ENCODE measurements around the gene CCL22.

CCL22 gene

DNA sequence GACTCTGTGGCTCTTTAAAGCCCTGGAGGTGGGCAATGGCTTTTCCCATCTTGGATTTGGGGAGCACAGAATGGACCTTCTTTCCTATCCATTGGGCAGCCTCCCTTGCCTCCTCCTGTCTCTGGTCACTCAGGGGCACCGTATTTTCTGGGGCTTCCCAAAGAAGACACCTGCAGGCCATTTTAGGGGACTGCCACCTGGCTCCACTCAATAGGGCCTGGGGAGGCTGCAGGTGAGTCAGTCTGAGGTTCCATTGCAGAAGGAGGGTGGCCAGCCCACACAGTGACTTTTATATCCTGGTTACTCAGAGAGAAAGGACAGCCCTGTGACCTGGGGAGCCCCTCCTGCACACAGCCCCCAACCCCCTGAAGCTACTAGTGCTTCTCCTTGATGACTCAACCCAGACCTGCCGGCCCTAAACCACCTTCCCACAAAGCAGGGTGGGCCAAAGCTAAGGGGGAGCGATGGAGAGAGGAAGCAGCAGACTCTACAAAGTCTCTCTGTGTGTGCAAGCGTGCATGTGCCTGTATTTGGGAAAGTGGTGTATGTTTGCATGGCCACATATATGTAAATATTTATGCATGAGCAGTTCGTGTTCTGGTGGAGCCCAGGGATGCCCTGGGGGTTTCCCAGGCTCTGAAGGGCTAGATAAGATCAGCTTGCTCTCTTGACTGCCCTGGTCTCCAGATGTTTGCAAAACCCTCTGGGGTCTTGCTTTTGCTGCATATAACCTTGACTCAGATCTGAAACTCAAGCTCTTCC is 18.7 kb downstream of the CCL22 start:
- DNase-seq: no peak

DNA sequence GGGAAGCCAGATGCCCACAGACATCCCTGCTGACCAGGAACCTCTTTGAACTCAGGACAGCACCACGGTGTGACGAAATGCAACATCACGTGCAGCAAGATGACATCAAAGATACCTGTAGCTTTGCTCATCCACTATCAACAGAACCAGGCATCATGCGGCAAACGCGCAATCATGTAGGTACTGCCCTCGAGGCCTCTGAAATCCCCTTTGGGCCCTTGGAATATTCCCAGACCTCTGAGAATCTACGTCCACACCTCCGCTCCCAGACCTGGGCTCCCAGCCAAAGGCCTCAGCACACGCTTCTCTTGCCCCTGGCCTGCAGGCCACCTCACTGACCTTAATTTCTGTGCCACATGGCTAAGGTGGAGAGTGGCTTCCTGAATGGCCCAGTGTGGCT is 21.0 kb downstream of the CCL22 start:
- no peak for DNase-seq

DNA sequence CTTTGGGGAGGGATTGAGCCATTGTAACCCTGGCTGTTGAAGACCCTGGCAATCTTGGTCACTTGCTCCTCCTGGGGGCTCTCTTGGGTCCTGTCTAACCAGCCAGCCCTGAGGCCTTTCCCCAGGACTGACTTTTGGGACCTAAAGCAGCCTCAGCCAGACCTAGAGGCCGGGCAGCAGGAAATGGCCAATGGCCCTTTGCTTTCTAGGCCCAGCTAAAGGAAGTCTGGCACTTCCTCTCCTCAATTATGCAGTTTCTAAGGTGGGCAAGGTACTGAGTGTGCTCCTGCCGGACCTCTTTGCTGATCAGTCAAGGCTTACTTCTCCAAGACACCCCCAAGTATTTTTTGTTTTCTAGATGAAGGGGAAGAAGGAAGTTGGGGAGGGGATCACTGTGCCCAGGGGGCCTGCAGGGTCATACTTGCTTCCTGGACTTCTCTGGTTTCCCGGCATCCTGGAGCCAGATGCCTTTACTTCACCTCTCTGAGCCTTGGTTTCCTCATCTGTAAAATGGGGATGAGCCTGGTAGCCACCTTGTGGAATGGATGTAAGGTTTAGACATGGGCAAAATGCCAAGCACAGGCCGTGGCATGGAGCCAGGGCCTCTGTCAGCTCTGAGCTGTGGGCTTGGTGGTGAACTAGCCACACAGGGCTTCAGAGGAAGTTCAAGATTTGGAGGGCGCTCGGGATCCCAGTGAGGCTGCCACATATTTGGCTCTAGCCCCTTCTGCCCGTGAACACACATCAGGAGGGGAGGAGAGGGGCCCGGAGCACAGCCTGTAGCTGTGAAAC is 22.3 kb downstream of the CCL22 start:
- DNase-seq: no peak

DNA sequence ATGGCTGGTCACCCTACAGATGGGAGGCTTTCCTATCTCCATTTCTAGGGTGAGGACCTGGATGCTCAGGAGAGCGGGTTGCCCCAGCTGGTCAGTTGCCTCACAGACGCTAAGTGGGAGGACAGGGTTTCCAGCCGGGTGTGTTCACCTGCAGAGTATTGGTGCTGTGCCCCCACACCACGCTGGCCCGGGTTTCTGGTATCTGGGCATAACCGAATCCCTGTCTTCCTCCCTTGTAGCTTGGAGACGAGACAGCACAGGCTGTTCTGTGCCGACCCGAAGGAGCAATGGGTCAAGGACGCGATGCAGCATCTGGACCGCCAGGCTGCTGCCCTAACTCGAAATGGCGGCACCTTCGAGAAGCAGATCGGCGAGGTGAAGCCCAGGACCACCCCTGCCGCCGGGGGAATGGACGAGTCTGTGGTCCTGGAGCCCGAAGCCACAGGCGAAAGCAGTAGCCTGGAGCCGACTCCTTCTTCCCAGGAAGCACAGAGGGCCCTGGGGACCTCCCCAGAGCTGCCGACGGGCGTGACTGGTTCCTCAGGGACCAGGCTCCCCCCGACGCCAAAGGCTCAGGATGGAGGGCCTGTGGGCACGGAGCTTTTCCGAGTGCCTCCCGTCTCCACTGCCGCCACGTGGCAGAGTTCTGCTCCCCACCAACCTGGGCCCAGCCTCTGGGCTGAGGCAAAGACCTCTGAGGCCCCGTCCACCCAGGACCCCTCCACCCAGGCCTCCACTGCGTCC is 23.4 kb downstream of the CCL22 start:
- no peak for DNase-seq

DNA sequence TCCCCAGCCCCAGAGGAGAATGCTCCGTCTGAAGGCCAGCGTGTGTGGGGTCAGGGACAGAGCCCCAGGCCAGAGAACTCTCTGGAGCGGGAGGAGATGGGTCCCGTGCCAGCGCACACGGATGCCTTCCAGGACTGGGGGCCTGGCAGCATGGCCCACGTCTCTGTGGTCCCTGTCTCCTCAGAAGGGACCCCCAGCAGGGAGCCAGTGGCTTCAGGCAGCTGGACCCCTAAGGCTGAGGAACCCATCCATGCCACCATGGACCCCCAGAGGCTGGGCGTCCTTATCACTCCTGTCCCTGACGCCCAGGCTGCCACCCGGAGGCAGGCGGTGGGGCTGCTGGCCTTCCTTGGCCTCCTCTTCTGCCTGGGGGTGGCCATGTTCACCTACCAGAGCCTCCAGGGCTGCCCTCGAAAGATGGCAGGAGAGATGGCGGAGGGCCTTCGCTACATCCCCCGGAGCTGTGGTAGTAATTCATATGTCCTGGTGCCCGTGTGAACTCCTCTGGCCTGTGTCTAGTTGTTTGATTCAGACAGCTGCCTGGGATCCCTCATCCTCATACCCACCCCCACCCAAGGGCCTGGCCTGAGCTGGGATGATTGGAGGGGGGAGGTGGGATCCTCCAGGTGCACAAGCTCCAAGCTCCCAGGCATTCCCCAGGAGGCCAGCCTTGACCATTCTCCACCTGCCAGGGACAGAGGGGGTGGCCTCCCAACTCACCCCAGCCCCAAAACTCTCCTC is 24.1 kb downstream of the CCL22 start:
- DNase-seq: no peak

DNA sequence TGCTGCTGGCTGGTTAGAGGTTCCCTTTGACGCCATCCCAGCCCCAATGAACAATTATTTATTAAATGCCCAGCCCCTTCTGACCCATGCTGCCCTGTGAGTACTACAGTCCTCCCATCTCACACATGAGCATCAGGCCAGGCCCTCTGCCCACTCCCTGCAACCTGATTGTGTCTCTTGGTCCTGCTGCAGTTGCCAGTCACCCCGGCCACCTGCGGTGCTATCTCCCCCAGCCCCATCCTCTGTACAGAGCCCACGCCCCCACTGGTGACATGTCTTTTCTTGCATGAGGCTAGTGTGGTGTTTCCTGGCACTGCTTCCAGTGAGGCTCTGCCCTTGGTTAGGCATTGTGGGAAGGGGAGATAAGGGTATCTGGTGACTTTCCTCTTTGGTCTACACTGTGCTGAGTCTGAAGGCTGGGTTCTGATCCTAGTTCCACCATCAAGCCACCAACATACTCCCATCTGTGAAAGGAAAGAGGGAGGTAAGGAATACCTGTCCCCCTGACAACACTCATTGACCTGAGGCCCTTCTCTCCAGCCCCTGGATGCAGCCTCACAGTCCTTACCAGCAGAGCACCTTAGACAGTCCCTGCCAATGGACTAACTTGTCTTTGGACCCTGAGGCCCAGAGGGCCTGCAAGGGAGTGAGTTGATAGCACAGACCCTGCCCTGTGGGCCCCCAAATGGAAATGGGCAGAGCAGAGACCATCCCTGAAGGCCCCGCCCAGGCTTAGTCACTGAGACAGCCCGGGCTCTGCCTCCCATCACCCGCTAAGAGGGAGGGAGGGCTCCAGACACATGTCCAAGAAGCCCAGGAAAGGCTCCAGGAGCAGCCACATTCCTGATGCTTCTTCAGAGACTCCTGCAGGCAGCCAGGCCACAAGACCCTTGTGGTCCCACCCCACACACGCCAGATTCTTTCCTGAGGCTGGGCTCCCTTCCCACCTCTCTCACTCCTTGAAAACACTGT is 25.0 kb downstream of the CCL22 start:
- no peak for DNase-seq

DNA sequence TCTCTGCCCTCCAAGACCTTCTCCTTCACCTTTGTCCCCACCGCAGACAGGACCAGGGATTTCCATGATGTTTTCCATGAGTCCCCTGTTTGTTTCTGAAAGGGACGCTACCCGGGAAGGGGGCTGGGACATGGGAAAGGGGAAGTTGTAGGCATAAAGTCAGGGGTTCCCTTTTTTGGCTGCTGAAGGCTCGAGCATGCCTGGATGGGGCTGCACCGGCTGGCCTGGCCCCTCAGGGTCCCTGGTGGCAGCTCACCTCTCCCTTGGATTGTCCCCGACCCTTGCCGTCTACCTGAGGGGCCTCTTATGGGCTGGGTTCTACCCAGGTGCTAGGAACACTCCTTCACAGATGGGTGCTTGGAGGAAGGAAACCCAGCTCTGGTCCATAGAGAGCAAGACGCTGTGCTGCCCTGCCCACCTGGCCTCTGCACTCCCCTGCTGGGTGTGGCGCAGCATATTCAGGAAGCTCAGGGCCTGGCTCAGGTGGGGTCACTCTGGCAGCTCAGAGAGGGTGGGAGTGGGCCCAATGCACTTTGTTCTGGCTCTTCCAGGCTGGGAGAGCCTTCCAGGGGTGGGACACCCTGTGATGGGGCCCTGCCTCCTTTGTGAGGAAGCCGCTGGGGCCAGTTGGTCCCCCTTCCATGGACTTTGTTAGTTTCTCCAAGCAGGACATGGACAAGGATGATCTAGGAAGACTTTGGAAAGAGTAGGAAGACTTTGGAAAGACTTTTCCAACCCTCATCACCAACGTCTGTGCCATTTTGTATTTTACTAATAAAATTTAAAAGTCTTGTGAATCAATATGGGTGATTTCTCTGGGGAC is 25.9 kb downstream of the CCL22 start:
- DNase-seq: no peak

DNA sequence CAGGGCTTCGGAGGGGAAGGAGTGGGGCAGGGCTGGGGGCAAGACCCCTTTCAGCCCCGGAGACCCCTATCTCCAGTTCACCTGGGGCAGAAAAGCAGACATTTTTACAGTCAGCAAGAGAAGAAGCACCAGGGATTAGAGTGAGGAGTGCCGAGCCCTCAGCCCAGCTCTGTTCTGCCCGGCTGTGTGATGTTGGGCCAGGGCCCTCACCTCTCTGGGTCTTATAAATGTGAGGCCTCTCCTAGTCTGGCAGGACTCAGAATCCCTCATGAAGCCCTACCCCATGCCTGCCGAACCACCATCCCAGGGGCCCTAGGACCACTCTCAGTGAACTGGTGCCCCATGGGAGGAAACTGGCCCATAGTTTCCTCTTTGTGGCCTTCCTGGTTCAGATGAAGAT is 26.5 kb downstream of the CCL22 start:
- no peak for DNase-seq

DNA sequence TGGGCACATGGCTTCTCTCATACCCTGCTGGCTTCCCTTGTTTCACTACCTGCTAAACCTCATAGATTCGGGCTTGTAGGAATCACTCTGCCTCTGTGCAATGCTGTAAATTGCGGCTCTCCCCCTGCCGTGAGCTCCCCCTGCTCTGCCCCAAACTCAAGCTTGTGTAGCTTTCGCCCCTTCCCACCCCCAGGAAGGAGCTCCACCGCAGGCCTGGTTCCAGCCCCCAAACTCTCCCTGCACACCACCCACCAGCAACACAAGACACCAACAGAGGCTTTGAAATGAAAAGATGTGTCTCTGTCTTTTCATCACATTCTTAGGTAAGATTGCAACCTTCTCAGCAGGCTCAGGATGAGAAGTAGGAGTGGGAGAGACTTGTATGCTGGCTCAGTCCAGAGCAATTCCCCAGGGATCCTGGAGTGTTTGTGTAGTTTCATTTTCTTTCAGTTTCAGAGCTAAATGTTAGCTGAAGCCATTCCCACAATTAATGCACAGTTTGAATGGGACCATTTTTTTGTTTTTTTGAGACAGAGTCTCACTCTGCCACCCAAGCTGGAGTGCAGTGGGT is 27.9 kb downstream of the CCL22 start:
- DNase-seq: no peak

DNA sequence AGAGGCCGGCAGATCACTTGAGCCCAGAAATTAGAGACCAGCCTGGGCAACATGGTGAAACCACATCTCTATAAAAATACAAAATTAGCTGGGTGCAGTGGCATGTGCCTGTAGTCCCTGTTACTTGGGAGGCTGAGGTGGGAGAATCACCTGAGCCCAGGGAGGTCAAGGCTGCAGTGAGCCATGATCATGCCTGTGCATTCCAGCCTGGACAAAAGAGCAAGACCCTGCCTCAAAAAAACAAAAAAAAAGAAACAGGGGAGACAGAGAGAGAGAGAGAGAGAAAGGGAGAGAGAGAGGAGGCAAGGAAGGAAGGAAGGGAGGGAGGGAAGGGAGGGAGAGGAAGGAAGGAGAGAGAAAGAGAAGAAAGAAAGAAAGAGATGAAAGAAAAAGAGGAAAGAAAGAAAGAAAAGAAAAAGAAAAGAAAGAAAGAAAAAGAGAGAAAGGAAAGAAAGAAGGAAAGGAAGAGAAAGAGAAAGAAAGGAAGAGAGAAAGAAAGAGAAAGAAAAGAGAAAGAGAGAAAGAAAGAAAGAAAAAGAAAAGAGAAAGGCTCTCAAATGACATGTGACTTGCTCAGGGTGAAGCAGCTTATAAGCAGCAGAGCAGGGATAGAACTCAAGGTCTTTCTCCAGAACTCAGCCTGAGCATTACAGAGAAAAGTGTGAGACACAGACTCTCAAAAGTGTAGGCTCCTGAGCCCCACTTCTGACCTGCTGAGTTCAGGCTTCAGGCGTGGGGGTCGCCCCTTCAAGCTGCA is 29.2 kb downstream of the CCL22 start:
- DNase-seq: no peak

DNA sequence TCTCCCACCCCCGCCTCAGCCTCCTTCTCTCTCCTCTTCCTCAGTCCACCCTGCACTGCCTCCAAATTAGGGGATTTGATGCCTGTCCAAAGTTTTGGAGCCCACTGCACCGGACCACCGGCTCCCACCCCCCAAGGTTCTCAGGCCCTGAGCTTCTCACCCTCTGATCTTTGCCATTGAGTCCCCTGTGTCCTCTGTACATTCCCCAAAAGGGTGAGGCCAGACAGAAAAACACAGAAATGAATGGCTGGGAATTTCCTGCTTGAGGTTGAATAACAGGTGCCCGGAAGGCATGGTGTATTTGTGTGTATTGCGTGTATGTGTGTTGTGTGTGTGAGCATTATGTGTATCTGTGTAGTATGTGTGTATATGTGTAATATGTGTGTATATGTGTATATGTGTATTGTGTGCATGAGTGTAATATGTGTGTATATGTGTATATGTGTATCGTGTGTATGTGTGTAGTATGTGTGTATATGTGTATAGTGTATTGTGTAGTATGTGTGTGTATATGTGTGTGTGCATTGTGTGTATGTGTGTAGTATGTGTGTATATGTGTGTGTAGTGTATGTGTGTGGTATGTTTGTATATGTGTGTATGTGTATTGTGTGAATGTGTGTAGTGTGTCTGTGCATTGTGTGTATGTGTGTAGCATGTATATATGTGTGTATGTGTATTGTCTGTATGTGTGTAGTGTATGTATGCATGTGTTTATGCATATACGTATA is 29.9 kb downstream of the CCL22 start:
- DNase-seq: no peak

DNA sequence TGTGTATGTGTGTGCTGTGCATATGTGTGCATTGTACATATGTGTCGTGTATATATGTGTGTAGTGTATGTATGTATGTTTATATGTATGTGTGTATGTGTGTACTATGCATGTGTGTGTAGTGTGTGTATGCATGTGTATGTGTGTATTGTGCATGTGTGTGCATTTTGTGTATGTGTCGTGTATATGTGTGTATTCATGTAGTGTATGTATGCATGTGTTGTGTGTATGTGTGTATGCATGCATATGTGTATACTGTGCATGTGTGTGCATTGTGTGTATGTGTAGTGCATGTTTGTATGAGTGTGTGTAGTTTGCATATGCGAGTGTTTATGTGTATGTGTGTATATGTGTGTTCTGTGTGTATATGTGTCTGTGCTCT is 30.5 kb downstream of the CCL22 start:
- no peak for DNase-seq

DNA sequence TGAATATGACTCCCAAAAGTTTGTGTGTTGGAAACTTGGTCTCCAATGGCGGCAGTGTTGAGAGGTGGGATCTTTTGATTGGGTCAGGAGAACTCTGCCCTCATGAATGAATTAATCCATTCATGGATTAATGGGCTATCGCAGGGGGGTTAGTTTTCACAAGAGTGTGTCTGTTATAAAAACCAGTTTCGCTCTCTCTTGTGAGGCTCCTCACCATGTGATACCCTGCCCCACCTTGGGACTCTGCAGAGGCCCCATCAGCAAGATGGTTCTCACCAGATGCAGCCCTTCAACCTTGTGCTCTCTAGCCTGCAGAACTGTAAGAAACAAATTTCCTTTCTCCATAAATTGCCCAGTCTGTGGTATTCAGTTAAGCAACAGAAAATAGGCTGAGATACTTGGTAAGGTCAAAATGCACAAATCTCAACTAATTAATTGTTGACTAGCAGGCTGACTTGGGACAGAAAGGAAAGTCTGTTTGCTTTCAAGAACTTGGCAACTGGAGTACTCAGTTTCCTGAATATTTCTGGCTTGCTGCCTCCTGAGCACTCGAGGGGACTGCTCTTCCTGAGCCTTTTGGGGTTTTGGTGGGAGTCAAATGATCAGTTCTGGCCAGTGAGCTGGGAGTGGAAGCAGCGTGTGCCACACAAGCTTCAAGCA is 32.2 kb downstream of the CCL22 start:
- DNase-seq: no peak

DNA sequence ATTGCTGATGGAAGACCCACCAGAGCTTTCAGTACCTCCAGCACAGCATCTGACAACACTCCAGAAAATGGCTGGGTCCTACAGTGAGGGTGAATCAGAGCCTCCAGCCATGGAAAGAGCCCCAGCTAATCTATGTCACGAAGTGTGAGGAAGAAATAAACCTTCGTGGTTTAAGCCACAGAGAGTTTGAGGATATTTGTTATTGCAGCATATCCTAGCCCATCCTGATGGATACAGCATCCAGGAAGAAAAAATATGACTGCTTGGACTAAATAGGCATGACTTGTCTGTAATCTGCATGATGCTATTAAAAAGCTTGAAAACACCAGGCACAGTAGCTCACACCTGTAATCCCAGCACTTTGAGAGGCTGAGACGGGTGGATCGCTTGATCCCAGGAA is 32.7 kb downstream of the CCL22 start:
- no peak for DNase-seq

DNA sequence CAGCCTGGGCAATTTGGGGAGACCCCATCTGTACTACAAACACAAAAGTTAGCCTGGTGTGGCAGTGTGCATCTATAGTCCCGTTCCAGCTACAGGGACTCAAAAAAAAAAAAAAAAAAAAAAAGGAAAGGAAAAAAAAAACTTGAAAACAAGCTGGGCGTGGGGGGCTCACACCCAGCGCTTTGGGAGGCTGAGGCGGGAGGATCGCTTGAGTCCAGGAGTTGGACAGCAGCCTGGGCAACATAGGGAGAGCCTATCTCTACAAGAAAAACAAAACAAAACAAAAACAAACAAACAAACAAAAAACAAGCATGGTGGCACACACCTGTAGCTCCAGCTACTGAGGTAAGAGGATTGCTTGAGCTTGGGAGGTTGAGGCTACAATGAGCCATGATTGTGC is 33.1 kb downstream of the CCL22 start:
- DNase-seq: no peak

DNA sequence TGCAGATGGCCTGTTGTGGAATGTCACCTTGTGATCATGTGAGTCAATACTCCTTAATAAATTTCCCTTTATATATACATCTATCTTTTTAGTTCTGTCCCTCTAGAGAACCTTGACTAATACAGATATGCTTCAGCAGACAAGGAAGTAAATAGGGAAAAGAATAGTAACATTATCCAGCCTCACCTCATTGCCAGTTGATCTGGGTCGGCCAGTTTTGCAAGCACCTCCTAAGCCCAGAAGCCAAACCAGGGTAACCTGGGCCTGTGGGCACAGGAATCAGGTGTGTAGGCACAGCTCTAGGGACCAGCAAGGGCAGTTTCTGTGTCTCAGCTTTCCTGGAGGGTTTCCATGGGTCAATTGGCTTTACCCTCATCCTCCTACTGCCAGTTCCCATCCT is 34.1 kb downstream of the CCL22 start:
- no peak for DNase-seq

DNA sequence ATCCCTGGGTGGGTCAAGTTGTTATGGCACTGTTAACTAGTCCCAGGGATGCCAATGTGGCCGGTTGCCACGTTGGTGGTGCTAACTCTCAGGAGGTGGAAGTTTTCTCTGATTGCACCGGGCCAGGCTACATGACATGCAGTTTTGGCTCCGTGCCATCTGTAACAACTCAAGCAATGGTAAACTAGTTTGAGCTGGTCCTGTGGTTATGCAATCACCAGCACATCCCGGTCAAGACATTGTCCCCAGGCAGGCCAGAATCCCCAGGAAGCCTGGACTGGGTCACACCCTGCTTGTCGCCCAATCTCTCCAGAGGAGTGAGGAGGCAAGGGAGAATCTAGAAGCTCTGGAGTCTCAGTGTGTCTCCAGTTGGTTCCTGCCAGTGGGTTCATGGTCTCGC is 35.9 kb downstream of the CCL22 start:
- DNase-seq: no peak

DNA sequence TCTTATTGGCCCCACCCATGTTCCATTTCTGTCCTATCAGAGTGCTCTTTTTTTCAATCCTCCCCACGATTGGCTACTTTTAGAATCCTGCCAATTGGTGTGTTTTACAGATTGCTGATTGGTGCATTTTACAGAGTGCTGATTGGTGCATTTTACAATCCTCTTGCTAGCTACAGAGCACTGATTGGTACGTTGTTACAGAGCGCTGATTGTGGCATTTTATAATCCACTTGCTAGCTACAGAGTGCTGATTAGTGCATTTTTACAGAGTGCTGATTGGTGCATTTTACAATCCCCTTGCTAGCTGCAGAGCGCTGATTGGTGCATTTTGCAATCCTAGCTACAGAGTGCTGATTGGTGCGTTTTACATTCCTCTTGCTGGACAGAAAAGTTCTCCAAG is 36.4 kb downstream of the CCL22 start:
- no peak for DNase-seq
